ENCODE measurements around the gene AGAP1.
"Not testable (repeated sequence)": the region's sequence is repeated elsewhere in the genome, so short reads cannot be mapped to it uniquely, and the experiment has no call there.

The AGAP1 gene

GRCh38 chr2:236061899-236062298 is 568.1 kb downstream of the AGAP1 start:
- in situ Hi-C loops (cut with HindIII; ENCODE audit: low sequenced_read_pairs), result no loop called here

GRCh38 chr2:236062806-236063205 is 569.0 kb downstream of the AGAP1 start:
- in situ Hi-C loops (cut with HindIII; ENCODE audit: low sequenced_read_pairs), result not testable (repeated sequence)

GRCh38 chr2:236063994-236064393 is 570.2 kb downstream of the AGAP1 start:
- in situ Hi-C loops (cut with HindIII; ENCODE audit: low sequenced_read_pairs), result no loop called here

- in situ Hi-C loops (cut with HindIII; ENCODE audit: low sequenced_read_pairs), result no loop called here
These were observed 571.7 kb downstream of the AGAP1 start for GRCh38 chr2:236065314-236066160.

GRCh38 chr2:236070236-236070635 is 576.4 kb downstream of the AGAP1 start:
- in situ Hi-C loops (cut with HindIII; ENCODE audit: low sequenced_read_pairs), result no loop called here

- in situ Hi-C loops (cut with HindIII; ENCODE audit: low sequenced_read_pairs), result no loop called here
These were observed 579.4 kb downstream of the AGAP1 start for GRCh38 chr2:236073246-236073645.

GRCh38 chr2:236073867-236074655 is 580.2 kb downstream of the AGAP1 start:
- in situ Hi-C loops (cut with HindIII; ENCODE audit: low sequenced_read_pairs), result no loop called here

GRCh38 chr2:236075802-236076201 is 582.0 kb downstream of the AGAP1 start:
- in situ Hi-C loops (cut with HindIII; ENCODE audit: low sequenced_read_pairs), result no loop called here

- in situ Hi-C loops (cut with HindIII; ENCODE audit: low sequenced_read_pairs), result no loop called here
These were observed 584.7 kb downstream of the AGAP1 start for GRCh38 chr2:236078297-236079255.

- in situ Hi-C loops (cut with HindIII; ENCODE audit: low sequenced_read_pairs), result no loop called here
These were observed 586.6 kb downstream of the AGAP1 start for GRCh38 chr2:236080412-236080811.

GRCh38 chr2:236081171-236081570 is 587.3 kb downstream of the AGAP1 start:
- in situ Hi-C loops (cut with HindIII; ENCODE audit: low sequenced_read_pairs), result no loop called here

GRCh38 chr2:236082061-236082460 is 588.2 kb downstream of the AGAP1 start:
- in situ Hi-C loops (cut with HindIII; ENCODE audit: low sequenced_read_pairs), result no loop called here

GRCh38 chr2:236083934-236084333 is 590.1 kb downstream of the AGAP1 start:
- in situ Hi-C loops (cut with HindIII; ENCODE audit: low sequenced_read_pairs), result no loop called here

GRCh38 chr2:236085211-236085610 is 591.4 kb downstream of the AGAP1 start:
- in situ Hi-C loops (cut with HindIII; ENCODE audit: low sequenced_read_pairs), result no loop called here

GRCh38 chr2:236085647-236086046 is 591.8 kb downstream of the AGAP1 start:
- in situ Hi-C loops (cut with HindIII; ENCODE audit: low sequenced_read_pairs), result no loop called here

GRCh38 chr2:236086403-236086970 is 592.6 kb downstream of the AGAP1 start:
- in situ Hi-C loops (cut with HindIII; ENCODE audit: low sequenced_read_pairs), result no loop called here

- in situ Hi-C loops (cut with HindIII; ENCODE audit: low sequenced_read_pairs), result no loop called here
These were observed 593.2 kb downstream of the AGAP1 start for GRCh38 chr2:236086971-236087465.

GRCh38 chr2:236088368-236089057 is 594.7 kb downstream of the AGAP1 start:
- in situ Hi-C loops (cut with HindIII; ENCODE audit: low sequenced_read_pairs), result no loop called here

- in situ Hi-C loops (cut with HindIII; ENCODE audit: low sequenced_read_pairs), result no loop called here
These were observed 595.6 kb downstream of the AGAP1 start for GRCh38 chr2:236089271-236090026.

Measured in DLD1 (cell line).